ENCODE measurements around the gene ENPEP. TPM values are rescaled to one million over a fixed set of nuclear protein-coding genes. Genes with fewer than 3 reads are reported as not detected.
"Not testable (repeated sequence)": the region's sequence is repeated elsewhere in the genome, so short reads cannot be mapped to it uniquely, and the experiment has no call there.

ENPEP gene
- total RNA-seq, 4 donors from 2014 or later, result 0.80 to 6.2 (median 1.5) TPM

DNA sequence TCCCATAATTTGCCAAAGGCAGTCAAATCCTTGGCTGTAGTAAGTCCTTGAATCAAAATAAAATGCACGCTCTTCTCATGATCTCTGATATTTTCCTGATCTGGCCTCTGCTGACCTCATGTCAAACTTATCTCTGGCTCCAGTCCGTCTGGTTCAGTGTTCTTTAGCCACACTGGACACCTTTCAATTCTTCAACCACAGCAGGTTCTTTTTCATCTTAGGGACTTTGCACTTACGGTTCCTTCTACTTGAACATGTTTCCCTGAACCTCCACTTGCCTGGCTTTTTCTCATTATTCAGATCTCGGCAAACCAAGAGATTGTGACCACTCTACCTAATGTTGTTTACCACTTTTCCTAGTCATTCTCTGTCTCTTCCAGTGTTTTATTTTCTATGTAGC is 10.3 kb downstream of the ENPEP start:
- Histone ChIP-seq H3K4me3 (no peak overlapping the region), H3K27me3 (peaks cover 4% of the 10 kb centered on the region), H3K36me3 (no peaks in the 10 kb centered on the region), H3K27ac (no peak overlapping the region), H3K4me1 (peaks cover 0 to 10% (median 5%) of the 10 kb centered on the region in 4 donors), H3K9me3 (no peaks in the 10 kb centered on the region)
- in situ Hi-C loops (cut with MboI; ENCODE audit: low pct_ligation_motif_present in 1 of 4, low pct_unique_long_range_greater_than_20kb in 1 of 4, low sequenced_read_pairs in 3 of 4) (no loop called here), intact Hi-C loops (cut with DNase I; ENCODE audit: low total_unique reads) (no loop called here)
- 56 to 75% methylated on average over 4 of the region's 4 CpGs for WGBS, 2 donors (ENCODE audit: low coverage in 1 of 2)
- no peak for DNase-seq
- TF ChIP-seq POLR2AphosphoS5 (IDR thresholded peaks at IDR 0.05), result no peak
- TF ChIP-seq POLR2A (IDR thresholded peaks at IDR 0.05), result no peak
- no peak for TF ChIP-seq EP300 (IDR thresholded peaks at IDR 0.05; ENCODE audit: low read depth)
- TF ChIP-seq CTCF (IDR thresholded peaks at IDR 0.05), result no peak

- H3K27me3 ChIP-seq; H3K9me3 ChIP-seq; H3K4me1 ChIP-seq; H3K27ac ChIP-seq; H3K36me3 ChIP-seq; DNase-seq; H3K4me3 ChIP-seq; in situ Hi-C loops (cut with MboI; ENCODE audit: low pct_ligation_motif_present in 1 of 4, low pct_unique_long_range_greater_than_20kb in 1 of 4, low sequenced_read_pairs in 3 of 4); intact Hi-C loops (cut with DNase I; ENCODE audit: low total_unique reads): not testable (repeated sequence)
- WGBS, 2 donors (ENCODE audit: low coverage in 1 of 2), result 73 to 78% methylated on average over 3 to 4 of the region's 4 CpGs
Measured at GRCh38 chr4:110486850-110487249, 10.9 kb downstream of the ENPEP start.

GRCh38 chr4:110487873-110488272 is 11.9 kb downstream of the ENPEP start:
- no peak for TF ChIP-seq POLR2AphosphoS5 (IDR thresholded peaks at IDR 0.05)
- no peak for TF ChIP-seq CTCF (IDR thresholded peaks at IDR 0.05)
- intact Hi-C loops (cut with DNase I; ENCODE audit: low total_unique reads), result no loop called here
- Histone ChIP-seq H3K4me3 (no peak overlapping the region), H3K36me3 (no peaks in the 10 kb centered on the region), H3K4me1 (peaks cover 0 to 10% (median 5%) of the 10 kb centered on the region in 4 donors), H3K27ac (peak overlapping the region in 2 of 4 donors; percentile 15 to 34), H3K27me3 (no peaks in the 10 kb centered on the region), H3K9me3 (no peaks in the 10 kb centered on the region)
- DNase-seq, result no peak
- in situ Hi-C loops (cut with MboI; ENCODE audit: low pct_ligation_motif_present in 1 of 4, low pct_unique_long_range_greater_than_20kb in 1 of 4, low sequenced_read_pairs in 3 of 4), result no loop called here

DNA sequence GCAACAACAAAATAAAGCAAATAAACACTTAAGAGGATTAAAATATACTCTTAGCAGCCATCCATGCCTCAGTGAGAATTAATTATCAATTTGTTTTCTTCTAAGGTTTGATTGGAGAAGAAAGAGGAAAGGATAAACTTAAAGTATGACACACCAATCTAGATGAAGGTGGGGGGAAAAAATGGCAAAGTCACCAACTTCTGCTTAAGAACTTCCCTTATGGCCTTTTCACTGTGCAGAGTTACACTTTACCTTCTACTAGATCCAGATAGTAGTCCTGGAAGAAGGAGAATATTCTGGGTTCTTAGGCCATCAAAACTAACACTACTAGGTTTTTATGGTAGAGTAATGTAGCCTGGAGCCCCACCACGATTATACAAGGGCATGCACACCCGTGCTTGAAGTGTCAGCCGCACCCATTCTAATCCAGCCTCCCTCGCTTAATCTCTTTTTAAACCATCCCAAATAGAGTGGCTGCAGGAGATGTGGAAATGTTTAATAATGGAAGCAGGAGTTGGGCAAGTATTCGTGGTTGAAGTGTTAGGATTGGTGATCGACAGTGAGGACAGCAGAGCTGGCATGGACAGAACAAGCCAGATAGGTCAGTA is 14.1 kb downstream of the ENPEP start:
- Histone ChIP-seq H3K4me3 (no peak overlapping the region), H3K27ac (no peak overlapping the region), H3K27me3 (peaks cover 6% of the 10 kb centered on the region), H3K9me3 (no peaks in the 10 kb centered on the region), H3K36me3 (no peaks in the 10 kb centered on the region), H3K4me1 (peaks cover 0 to 10% (median 5%) of the 10 kb centered on the region in 4 donors)
- TF ChIP-seq POLR2AphosphoS5 (IDR thresholded peaks at IDR 0.05) (no peak), CTCF (IDR thresholded peaks at IDR 0.05) (no peak), EP300 (IDR thresholded peaks at IDR 0.05; ENCODE audit: low read depth) (no peak), POLR2A (IDR thresholded peaks at IDR 0.05) (no peak)
- in situ Hi-C loops (cut with MboI; ENCODE audit: low pct_ligation_motif_present in 1 of 4, low pct_unique_long_range_greater_than_20kb in 1 of 4, low sequenced_read_pairs in 3 of 4), result no loop called here
- intact Hi-C loops (cut with DNase I; ENCODE audit: low total_unique reads), result no loop called here
- no peak for DNase-seq
- 60 to 63% methylated on average over 1 to 6 of the region's 6 CpGs for WGBS, 2 donors (ENCODE audit: low coverage in 1 of 2)

DNA sequence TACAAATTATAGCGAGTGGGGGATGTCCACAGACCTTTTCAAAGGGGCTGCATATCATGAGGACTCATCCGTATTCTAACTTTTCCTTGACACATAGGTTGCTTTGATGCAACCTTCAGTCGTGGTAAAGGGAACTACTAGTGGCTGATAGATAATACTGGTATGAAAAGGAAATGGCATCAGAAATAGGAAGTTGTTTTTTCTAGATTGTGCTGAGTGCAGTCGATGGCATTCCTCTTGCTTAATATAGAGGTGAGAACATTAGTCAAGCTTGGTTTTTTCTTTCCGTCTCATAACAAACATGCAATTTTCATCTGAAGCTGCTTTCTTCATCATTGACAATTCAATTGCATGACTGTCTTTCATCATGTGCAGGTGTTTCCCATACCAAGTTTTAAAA is 16.6 kb downstream of the ENPEP start:
- TF ChIP-seq CTCF (IDR thresholded peaks at IDR 0.05), result no peak
- TF ChIP-seq EP300 (IDR thresholded peaks at IDR 0.05; ENCODE audit: low read depth), result no peak
- no peak for TF ChIP-seq POLR2A (IDR thresholded peaks at IDR 0.05)
- no peak for TF ChIP-seq POLR2AphosphoS5 (IDR thresholded peaks at IDR 0.05)
- intact Hi-C loops (cut with DNase I; ENCODE audit: low total_unique reads), result no loop called here
- Histone ChIP-seq H3K27me3 (peaks cover 6% of the 10 kb centered on the region), H3K27ac (no peak overlapping the region), H3K4me1 (peaks cover 0 to 9% (median 4%) of the 10 kb centered on the region in 4 donors), H3K4me3 (no peak overlapping the region), H3K9me3 (no peaks in the 10 kb centered on the region), H3K36me3 (no peaks in the 10 kb centered on the region)
- in situ Hi-C loops (cut with MboI; ENCODE audit: low pct_ligation_motif_present in 1 of 4, low pct_unique_long_range_greater_than_20kb in 1 of 4, low sequenced_read_pairs in 3 of 4), result no loop called here
- no peak for DNase-seq
- 74 to 79% methylated on average over 4 to 5 of the region's 5 CpGs for WGBS, 2 donors (ENCODE audit: low coverage in 1 of 2)

Data from transverse colon (tissue), 4 donors.